ENCODE measurements around the gene ASB8.

DNA sequence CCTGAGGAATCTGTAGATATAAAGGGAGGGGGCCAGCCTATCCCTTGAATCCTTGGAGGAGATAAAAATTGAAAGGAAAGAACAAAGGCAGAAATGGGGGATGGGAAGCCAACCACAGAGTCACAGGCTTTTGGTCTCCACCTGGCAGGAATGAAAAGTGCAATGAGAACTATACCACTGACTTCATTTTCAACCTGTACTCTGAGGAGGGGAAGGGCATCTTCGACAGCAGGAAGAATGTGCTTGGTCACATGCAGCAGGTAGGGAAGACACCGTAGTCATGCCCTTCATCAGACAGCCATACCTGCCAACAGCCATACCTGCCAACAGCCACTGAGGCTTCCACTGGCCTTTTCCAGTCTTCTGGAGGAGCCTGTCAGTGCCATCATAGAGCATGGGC is 13.4 kb downstream of the ASB8 start:
- TF ChIP-seq POLR2A (IDR thresholded peaks at IDR 0.05), result no peak
- TF ChIP-seq, protein P1, sequence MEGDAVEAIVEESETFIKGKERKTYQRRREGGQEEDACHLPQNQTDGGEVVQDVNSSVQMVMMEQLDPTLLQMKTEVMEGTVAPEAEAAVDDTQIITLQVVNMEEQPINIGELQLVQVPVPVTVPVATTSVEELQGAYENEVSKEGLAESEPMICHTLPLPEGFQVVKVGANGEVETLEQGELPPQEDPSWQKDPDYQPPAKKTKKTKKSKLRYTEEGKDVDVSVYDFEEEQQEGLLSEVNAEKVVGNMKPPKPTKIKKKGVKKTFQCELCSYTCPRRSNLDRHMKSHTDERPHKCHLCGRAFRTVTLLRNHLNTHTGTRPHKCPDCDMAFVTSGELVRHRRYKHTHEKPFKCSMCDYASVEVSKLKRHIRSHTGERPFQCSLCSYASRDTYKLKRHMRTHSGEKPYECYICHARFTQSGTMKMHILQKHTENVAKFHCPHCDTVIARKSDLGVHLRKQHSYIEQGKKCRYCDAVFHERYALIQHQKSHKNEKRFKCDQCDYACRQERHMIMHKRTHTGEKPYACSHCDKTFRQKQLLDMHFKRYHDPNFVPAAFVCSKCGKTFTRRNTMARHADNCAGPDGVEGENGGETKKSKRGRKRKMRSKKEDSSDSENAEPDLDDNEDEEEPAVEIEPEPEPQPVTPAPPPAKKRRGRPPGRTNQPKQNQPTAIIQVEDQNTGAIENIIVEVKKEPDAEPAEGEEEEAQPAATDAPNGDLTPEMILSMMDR (IDR thresholded peaks at IDR 0.05), result no peak

Data from right lobe of liver (tissue), 4 donors.